Measurements from ENCODE around the gene SIGLEC12. TPM values are rescaled to one million over a fixed set of nuclear protein-coding genes. Genes with fewer than 3 reads are reported as not detected.

The SIGLEC12 gene
- total and polyA plus RNA-seq, 3 donors from 2014 or later: 1.0 TPM; not detected in 2

GRCh38 chr19:51544038-51544437, 42.4 kb upstream of the SIGLEC12 start:
- H3K36me3 ChIP-seq (ENCODE audit: low read depth, missing control alignments): no peaks in the 10 kb centered on the region
- H3K9me3 ChIP-seq: no peaks in the 10 kb centered on the region
- H3K4me1 ChIP-seq: no peaks in the 10 kb centered on the region
- no peak overlapping the region for H3K27ac ChIP-seq
- TF ChIP-seq POLR2A (IDR thresholded peaks at IDR 0.05): no peak
- no peak for TF ChIP-seq CTCF (IDR thresholded peaks at IDR 0.05)
- H3K4me3 ChIP-seq: no peak overlapping the region
- WGBS, 2 donors: 79 to 89% methylated on average over 6 of the region's 6 CpGs
- H3K27me3 ChIP-seq: no peaks in the 10 kb centered on the region
- intact Hi-C loops (cut with DNase I; ENCODE audit: low total_unique reads): no loop called here
- no peak for DNase-seq

- TF ChIP-seq CTCF (IDR thresholded peaks at IDR 0.05) (no peak), POLR2A (IDR thresholded peaks at IDR 0.05) (no peak)
- no peak overlapping the region for H3K4me3 ChIP-seq
- intact Hi-C loops (cut with DNase I; ENCODE audit: low total_unique reads): no loop called here
- no peak overlapping the region for H3K27ac ChIP-seq
- H3K36me3 ChIP-seq (ENCODE audit: low read depth, missing control alignments): no peaks in the 10 kb centered on the region
- no peaks in the 10 kb centered on the region for H3K4me1 ChIP-seq
- 76 to 84% methylated on average over 4 to 5 of the region's 5 CpGs for WGBS, 2 donors
- DNase-seq: no peak
- no peaks in the 10 kb centered on the region for H3K27me3 ChIP-seq
- no peaks in the 10 kb centered on the region for H3K9me3 ChIP-seq
These were observed 41.1 kb upstream of the SIGLEC12 start for GRCh38 chr19:51542699-51543098.

- H3K27me3 ChIP-seq: no peaks in the 10 kb centered on the region
- 58 to 72% methylated on average over 10 of the region's 10 CpGs for WGBS, 2 donors
- H3K9me3 ChIP-seq: no peaks in the 10 kb centered on the region
- no peaks in the 10 kb centered on the region for H3K36me3 ChIP-seq (ENCODE audit: low read depth, missing control alignments)
- no peaks in the 10 kb centered on the region for H3K4me1 ChIP-seq
- DNase-seq: no peak
- intact Hi-C loops (cut with DNase I; ENCODE audit: low total_unique reads): no loop called here
- TF ChIP-seq POLR2A (IDR thresholded peaks at IDR 0.05) (no peak), CTCF (IDR thresholded peaks at IDR 0.05) (no peak)
- H3K4me3 ChIP-seq: no peak overlapping the region
- H3K27ac ChIP-seq: no peak overlapping the region
These were observed 40.1 kb upstream of the SIGLEC12 start for GRCh38 chr19:51541458-51542357.

GRCh38 chr19:51539821-51540366, 38.3 kb upstream of the SIGLEC12 start:
- H3K9me3 ChIP-seq: no peaks in the 10 kb centered on the region
- H3K27me3 ChIP-seq: no peaks in the 10 kb centered on the region
- no peaks in the 10 kb centered on the region for H3K4me1 ChIP-seq
- TF ChIP-seq CTCF (IDR thresholded peaks at IDR 0.05): no peak
- TF ChIP-seq POLR2A (IDR thresholded peaks at IDR 0.05): no peak
- DNase-seq: no peak
- no peak overlapping the region for H3K4me3 ChIP-seq
- H3K27ac ChIP-seq: no peak overlapping the region
- no peaks in the 10 kb centered on the region for H3K36me3 ChIP-seq (ENCODE audit: low read depth, missing control alignments)
- WGBS, 2 donors: 84 to 92% methylated on average over 4 of the region's 4 CpGs
- intact Hi-C loops (cut with DNase I; ENCODE audit: low total_unique reads): no loop called here

All from testis (tissue), 3 donors.